Heart left ventricle (tissue), 16 donors: ENCODE data around the gene RIPPLY2. TPM values are rescaled to one million over a fixed set of nuclear protein-coding genes. Genes with fewer than 3 reads are reported as not detected.

Experiments
- ATAC-seq, 4 donors: fragments of 200-7000 bp; cut with Tn5 transposase; one replicate each; pipeline ENCODE4 v1.9.1; 2020 to 2022; ENCODE audit warnings: moderate library complexity in 4 of 4, mild to moderate bottlenecking in 3 of 4, moderate number of reproducible peaks in 1 of 4
- DNase-seq, 5 donors: peaks; one replicate each; pipeline ENCODE4 v3.0.0-alpha.2; 2020
- H3K27ac ChIP-seq, 12 donors: fragments of 200-600 bp; sonication (generic) in 4 of 12; one replicate each; pipeline versions ENCODE4 v1.5.0 to v1.8.0; 2016 to 2022; ENCODE audit warnings: mild to moderate bottlenecking in 2 of 12
- H3K27me3 ChIP-seq, 9 donors: fragments of 200-600 bp; sonication (generic) in 2 of 9; one replicate each; pipeline versions ENCODE4 v1.5.1 to v1.8.0; 2016 to 2022; ENCODE audit warnings: mild to moderate bottlenecking in 3 of 9
- H3K36me3 ChIP-seq, 9 donors: fragments of 200-600 bp; sonication (generic) in 2 of 9; one replicate each; pipeline versions ENCODE4 v1.5.0 to v1.8.0; 2018 to 2022; ENCODE audit warnings: mild to moderate bottlenecking in 2 of 9
- H3K4me1 ChIP-seq, 12 donors: fragments of 200-600 bp; sonication (generic) in 4 of 12; one replicate each; pipeline versions ENCODE4 v1.5.0 to v1.8.0; 2016 to 2022; ENCODE audit warnings: mild to moderate bottlenecking in 3 of 12
- H3K4me3 ChIP-seq, 12 donors: fragments of 200-600 bp; sonication (generic) in 4 of 12; one replicate each; pipeline versions ENCODE4 v1.5.0 to v1.8.0; 2017 to 2022; ENCODE audit warnings: mild to moderate bottlenecking in 9 of 12, moderate library complexity in 4 of 12
- H3K9me3 ChIP-seq, 12 donors: fragments of 200-600 bp; sonication (generic) in 4 of 12; one replicate each; pipeline versions ENCODE4 v1.5.0 to v1.8.0; 2016 to 2022; ENCODE audit warnings: mild to moderate bottlenecking in 1 of 12
- POLR2A ChIP-seq, 2 donors: fragments of 450-650 bp; IDR thresholded peaks; one replicate each; pipeline ENCODE4 v1.6.1; 2017; ENCODE audit warnings: antibody characterized with exemption in 2 of 2, mild to moderate bottlenecking in 2 of 2, moderate library complexity in 2 of 2
- WGBS, 4 donors: extraction: QIAGEN DNeasy Blood & Tissue Kit in 2 of 4; methylation state at CpG; one replicate each; pipeline versions ENCODE4 v1.1.5 to v1.1.7; 2013 to 2018; 5-methylcytosine and 5-hydroxymethylcytosine counted together
- intact Hi-C, 10 donors: fragments of 100-400 bp; cut with DNase I; formaldehyde crosslinking; loops; one replicate each; pipeline versions ENCODE4 v1.11.1 to v1.14.2; 2022
- polyA plus RNA-seq, 2 donors: library from polyadenylated mRNA; stranded (reverse); fragments of 200-250 nt; gene quantifications; one replicate each; pipeline ENCODE4 v1.2.3, GENCODE V29; 2013
- total RNA-seq, 9 donors: library from RNA; depleted of rRNA in 2 of 9; stranded (reverse); fragments of >200 nt in 2 of 9; fragmentation: NEBNext Ultra II Directional in 3 of 9; extraction: Animal tissue kit (Norgen Biotek cat#: 25700) in 3 of 9; gene quantifications; one replicate each; pipeline versions ENCODE4 v1.1.0 to v1.2.4, GENCODE V29; 2016 to 2023
- TF ChIP-seq, protein P1 (sequence below), 12 donors: fragments of 200-600 bp; sonication (generic) in 4 of 12; IDR thresholded peaks; one replicate each; pipeline versions ENCODE4 v1.5.0 to v1.8.0; 2018 to 2022; ENCODE audit warnings: antibody characterized with exemption in 12 of 12, mild to moderate bottlenecking in 5 of 12
- donor health status: ischemic (EF 13 %, LVEDD 7.1; RV severe dilation, severe dysfunction).
- donor health status: healthy with polysubstance abuse.
- donor health status: DM: no; HTN: yes; CAD: no.
- donor health status: DM: no; HTN: no; CAD: no.
- donor health status: ischemic (EF 25% LVEDD 6.9; RV normal size, moderate dysfunction).
- donor health status: ischemic (EF 25% LVEDD 5.7; RV mildly dilated, moderate dysfunction).
- donor health status: healthy.
- donor health status: DM: yes; HTN: yes; CAD: no.
- donor health status: ischemic (EF 35%, LVEDD 5.7; RV mildly dilated, moderate dysfunction).
- donor health status: nonischemic (EF 11% LVEDD 7.7; RV severe dilation, severe dysfunction).
- donor health status: DM: yes; HTN: yes; CAD: no.
- donor health status: PGD.
- donor health status: ischemic (EF 29% LVEDD 5.4; RV normal size, mild dysfunction).
- donor health status: nonischemic (EF 23%, LVEDD 6.1; RV moderate dilation, normal function).

The RIPPLY2 gene
- total and polyA plus RNA-seq, 11 donors = not detected

DNA sequence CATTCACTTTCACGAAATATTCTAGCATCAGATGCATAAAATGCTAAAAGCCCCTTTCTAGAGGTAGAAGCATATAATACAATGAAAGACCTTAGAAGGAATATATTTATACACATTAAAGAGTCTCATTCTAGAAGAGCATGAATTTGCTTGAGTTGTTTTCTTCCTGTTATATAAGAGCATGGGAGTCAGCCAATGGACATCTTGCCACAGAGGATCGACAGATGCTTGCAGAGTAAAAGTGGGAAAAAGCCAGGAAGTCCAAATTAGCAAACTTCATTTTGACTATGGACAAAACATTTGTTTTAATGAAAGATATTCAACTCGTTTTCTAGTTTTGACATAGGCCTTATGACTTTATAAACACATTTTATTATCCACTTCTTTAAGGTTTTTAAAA, 44.2 kb upstream of the RIPPLY2 start:
- H3K4me3 ChIP-seq = no peak overlapping the region
- ATAC-seq (no peak), DNase-seq (no peak)
- no peak for TF ChIP-seq POLR2A (IDR thresholded peaks at IDR 0.05)
- TF ChIP-seq, protein P1, sequence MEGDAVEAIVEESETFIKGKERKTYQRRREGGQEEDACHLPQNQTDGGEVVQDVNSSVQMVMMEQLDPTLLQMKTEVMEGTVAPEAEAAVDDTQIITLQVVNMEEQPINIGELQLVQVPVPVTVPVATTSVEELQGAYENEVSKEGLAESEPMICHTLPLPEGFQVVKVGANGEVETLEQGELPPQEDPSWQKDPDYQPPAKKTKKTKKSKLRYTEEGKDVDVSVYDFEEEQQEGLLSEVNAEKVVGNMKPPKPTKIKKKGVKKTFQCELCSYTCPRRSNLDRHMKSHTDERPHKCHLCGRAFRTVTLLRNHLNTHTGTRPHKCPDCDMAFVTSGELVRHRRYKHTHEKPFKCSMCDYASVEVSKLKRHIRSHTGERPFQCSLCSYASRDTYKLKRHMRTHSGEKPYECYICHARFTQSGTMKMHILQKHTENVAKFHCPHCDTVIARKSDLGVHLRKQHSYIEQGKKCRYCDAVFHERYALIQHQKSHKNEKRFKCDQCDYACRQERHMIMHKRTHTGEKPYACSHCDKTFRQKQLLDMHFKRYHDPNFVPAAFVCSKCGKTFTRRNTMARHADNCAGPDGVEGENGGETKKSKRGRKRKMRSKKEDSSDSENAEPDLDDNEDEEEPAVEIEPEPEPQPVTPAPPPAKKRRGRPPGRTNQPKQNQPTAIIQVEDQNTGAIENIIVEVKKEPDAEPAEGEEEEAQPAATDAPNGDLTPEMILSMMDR (IDR thresholded peaks at IDR 0.05) = no peak
- no peaks in the 10 kb centered on the region for H3K4me1 ChIP-seq
- peaks cover 0 to 11% (median 0%) of the 10 kb centered on the region in 12 donors for H3K9me3 ChIP-seq
- H3K27me3 ChIP-seq = peaks cover 0 to 5% (median 0%) of the 10 kb centered on the region in 9 donors
- H3K36me3 ChIP-seq = no peaks in the 10 kb centered on the region
- WGBS, 4 donors = 56 to 60% (median 57%) methylated on average over 3 of the region's 3 CpGs
- H3K27ac ChIP-seq = no peak overlapping the region
- intact Hi-C loops = no loop called here

DNA sequence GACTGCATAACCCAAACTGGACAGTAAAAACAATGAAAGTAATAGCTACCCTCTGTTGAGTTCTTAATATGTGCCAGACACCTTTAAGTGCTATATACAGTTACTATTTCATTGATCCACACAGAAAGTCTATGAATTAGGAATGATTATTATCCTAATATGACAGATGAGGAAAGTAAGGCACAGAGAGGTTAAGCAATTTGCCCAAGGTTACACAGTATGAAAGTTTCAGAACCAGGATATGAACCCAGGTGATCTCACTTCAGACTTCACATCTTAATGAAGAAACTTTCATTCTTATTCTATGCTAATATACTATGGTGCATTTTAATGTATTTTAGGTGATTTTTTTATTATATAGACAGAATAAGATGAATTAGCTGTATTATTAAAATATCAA, 40.6 kb upstream of the RIPPLY2 start:
- intact Hi-C loops = no loop called here
- Histone ChIP-seq H3K9me3 (no peaks in the 10 kb centered on the region), H3K36me3 (no peaks in the 10 kb centered on the region), H3K4me1 (no peaks in the 10 kb centered on the region), H3K27ac (no peak overlapping the region), H3K4me3 (no peak overlapping the region), H3K27me3 (no peaks in the 10 kb centered on the region)
- DNase-seq = no peak
- no peak for ATAC-seq
- no peak for TF ChIP-seq POLR2A (IDR thresholded peaks at IDR 0.05)
- TF ChIP-seq, protein P1 (IDR thresholded peaks at IDR 0.05) = no peak

DNA sequence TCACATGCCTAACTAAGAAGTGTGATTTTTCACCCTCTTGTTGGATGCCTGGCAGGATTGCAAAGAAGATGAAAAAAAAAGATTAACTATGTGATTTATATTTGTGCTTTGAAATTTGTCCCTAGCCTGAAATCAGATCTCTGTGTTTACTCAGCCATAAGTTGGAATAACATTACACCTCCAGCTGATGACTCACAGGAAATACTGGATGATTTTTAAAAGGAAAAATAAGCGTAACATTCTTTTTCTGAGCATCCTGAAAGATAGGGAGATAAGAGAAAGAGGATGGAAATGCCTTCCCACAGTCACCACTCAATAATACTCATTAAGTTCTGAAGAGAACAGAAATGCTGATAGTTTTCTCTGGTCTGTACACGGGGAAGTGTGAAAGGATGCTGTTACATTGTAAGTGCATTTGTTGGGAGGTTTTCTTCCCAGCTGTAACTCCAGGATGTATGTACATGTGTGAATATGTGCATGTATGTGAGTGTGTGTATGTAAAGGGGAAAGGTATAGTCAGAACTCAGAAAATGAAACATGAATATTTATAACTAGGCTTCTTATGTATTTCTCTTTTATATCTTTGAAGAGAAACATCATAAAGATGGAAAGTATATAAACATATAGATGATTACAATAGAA, 37.4 kb upstream of the RIPPLY2 start:
- no peak overlapping the region for H3K4me3 ChIP-seq
- no peaks in the 10 kb centered on the region for H3K9me3 ChIP-seq
- H3K4me1 ChIP-seq = no peaks in the 10 kb centered on the region
- no peaks in the 10 kb centered on the region for H3K27me3 ChIP-seq
- no peak overlapping the region for H3K27ac ChIP-seq
- no peaks in the 10 kb centered on the region for H3K36me3 ChIP-seq
- no peak for TF ChIP-seq POLR2A (IDR thresholded peaks at IDR 0.05)
- TF ChIP-seq, protein P1 (IDR thresholded peaks at IDR 0.05) = no peak
- DNase-seq (no peak), ATAC-seq (no peak)
- WGBS, 4 donors = 23 to 29% (median 26%) methylated on average over 2 of the region's 2 CpGs
- intact Hi-C loops = no loop called here

DNA sequence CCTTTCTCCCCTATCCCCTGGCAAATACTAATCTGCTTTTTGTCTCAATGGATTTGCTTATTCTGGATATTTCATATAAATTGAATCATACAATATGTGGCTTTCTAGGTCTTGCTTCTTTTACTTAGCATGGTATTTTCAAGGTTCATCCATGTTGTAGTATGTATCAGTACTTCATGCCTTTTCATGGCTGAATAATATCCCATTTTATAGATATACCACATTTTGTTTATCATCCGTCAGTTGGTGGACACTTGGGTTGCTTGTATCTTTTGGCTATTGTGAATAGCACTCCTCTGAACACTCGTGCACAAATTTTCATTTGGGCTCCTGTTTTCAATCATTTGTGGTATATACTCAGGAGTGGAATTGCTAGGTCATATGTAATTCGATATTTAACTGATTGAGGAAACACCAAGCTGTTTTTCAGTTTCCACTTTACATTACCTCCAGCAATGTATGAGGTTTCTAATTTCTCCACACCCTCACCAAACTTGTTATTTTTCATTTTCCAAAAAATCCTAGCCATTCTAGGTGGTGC, 30.5 kb upstream of the RIPPLY2 start:
- 68 to 76% (median 73%) methylated on average over 3 of the region's 3 CpGs for WGBS, 4 donors
- peaks cover 0 to 6% (median 0%) of the 10 kb centered on the region in 12 donors for H3K9me3 ChIP-seq
- no peak for TF ChIP-seq POLR2A (IDR thresholded peaks at IDR 0.05)
- DNase-seq (no peak), ATAC-seq (no peak)
- no peak overlapping the region for H3K4me3 ChIP-seq
- intact Hi-C loops = no loop called here
- no peaks in the 10 kb centered on the region for H3K27me3 ChIP-seq
- H3K27ac ChIP-seq = no peak overlapping the region
- no peaks in the 10 kb centered on the region for H3K4me1 ChIP-seq
- no peaks in the 10 kb centered on the region for H3K36me3 ChIP-seq

DNA sequence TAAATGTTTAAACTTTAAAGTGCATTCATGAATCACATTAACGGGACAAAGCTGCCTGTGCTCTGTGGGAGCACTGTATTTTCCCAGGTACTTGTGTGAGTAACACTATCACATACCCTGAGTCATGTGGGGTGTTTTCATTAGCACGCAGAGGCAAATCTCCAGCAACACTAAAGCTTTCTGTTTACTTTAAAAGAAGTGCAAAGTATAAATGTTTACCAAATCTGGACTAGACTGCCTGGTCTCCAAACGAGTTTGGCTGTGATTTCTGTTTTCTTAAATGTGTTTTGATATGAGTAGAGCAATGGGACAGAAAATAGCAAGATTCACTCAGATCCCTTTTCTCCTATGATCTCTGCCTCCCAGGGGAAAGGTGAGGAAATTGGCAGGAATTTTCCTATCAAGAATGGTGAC, 28.8 kb upstream of the RIPPLY2 start:
- intact Hi-C loops = no loop called here

More for the DNA sequence above, 28.8 kb upstream of the RIPPLY2 start:
- Histone ChIP-seq H3K4me3 (no peak overlapping the region), H3K27me3 (no peaks in the 10 kb centered on the region), H3K4me1 (no peaks in the 10 kb centered on the region), H3K27ac (no peak overlapping the region), H3K9me3 (peaks cover 0 to 6% (median 0%) of the 10 kb centered on the region in 12 donors), H3K36me3 (no peaks in the 10 kb centered on the region)
- no peak for TF ChIP-seq POLR2A (IDR thresholded peaks at IDR 0.05)
- TF ChIP-seq, protein P1 (IDR thresholded peaks at IDR 0.05) = no peak
- WGBS, 4 donors = 7 to 26% (median 24%) methylated on average over 3 of the region's 3 CpGs
- ATAC-seq = no peak
- DNase-seq = no peak
